GM12874 (cell line): ENCODE data around the gene HEMK1.

Experiments used
- CTCF ChIP-seq: IDR thresholded peaks from 2 replicates; pipeline ENCODE4 v1.5.1; 2011; ENCODE audit warnings: low read depth, mild to moderate bottlenecking, control low read depth, low read length, moderate library complexity; ENCODE audit not compliant: insufficient read depth

HEMK1 gene

GRCh38 chr3:50580683-50581458 is 11.5 kb downstream of the HEMK1 start:
- TF ChIP-seq CTCF, result no peak

GRCh38 chr3:50581459-50581842 is 12.1 kb downstream of the HEMK1 start:
- TF ChIP-seq CTCF, result no peak

GRCh38 chr3:50582083-50582482 is 12.8 kb downstream of the HEMK1 start:
- TF ChIP-seq CTCF, result no peak

- no peak for TF ChIP-seq CTCF
Observed at GRCh38 chr3:50583897-50584296, 14.6 kb downstream of the HEMK1 start.

- TF ChIP-seq CTCF, result no peak
Observed at GRCh38 chr3:50584391-50584790, 15.1 kb downstream of the HEMK1 start.

- TF ChIP-seq CTCF, result no peak
Observed at GRCh38 chr3:50585919-50586762, 16.8 kb downstream of the HEMK1 start.

GRCh38 chr3:50586763-50587070 is 17.4 kb downstream of the HEMK1 start:
- TF ChIP-seq CTCF, result no peak
